Body of pancreas (tissue), 4 donors: ENCODE results near the gene SIRPB2.

Experiments
- CTCF ChIP-seq, 7 experiments: fragments of 450-650 bp in 4 of 7; fragments of 200-600 bp in 3 of 7; sonication (generic) in 3 of 7; IDR thresholded peaks; one replicate each; pipeline ENCODE4 v1.5.1; 2016 to 2019; ENCODE audit warnings: antibody characterized with exemption in 7 of 7
- POLR2A ChIP-seq, 3 donors: fragments of 450-650 bp; IDR thresholded peaks; one replicate each; pipeline ENCODE4 v1.6.1; 2016; ENCODE audit warnings: antibody characterized with exemption in 3 of 3, mild to moderate bottlenecking in 2 of 3

- TF ChIP-seq POLR2A (IDR thresholded peaks at IDR 0.05), result no peak
- TF ChIP-seq CTCF (IDR thresholded peaks at IDR 0.05), result no peak
Measured at GRCh38 chr20:1496930-1497329, 5.7 kb upstream of the SIRPB2 start.
